MM.1S (cell line): ENCODE measurements around the gene PKIG.

Experiments used
- EZH2 ChIP-seq: fragments of 300-600 bp; sonication (generic); optimal IDR thresholded peaks from 2 replicates; pipeline ENCODE3; 2017; ENCODE audit warnings: low read depth, mild to moderate bottlenecking, antibody characterized with exemption, low read length, mixed read lengths
- EZH2phosphoT487 ChIP-seq: fragments of 300-600 bp; sonication (generic); IDR thresholded peaks from 2 replicates; pipeline ENCODE4 v1.6.1; 2018; ENCODE audit warnings: antibody characterized with exemption, low read length
- TF ChIP-seq, protein P1 (sequence below): fragments of 300-600 bp; sonication (generic); IDR thresholded peaks from 2 replicates; pipeline ENCODE4 v1.5.1; 2016; ENCODE audit warnings: antibody characterized with exemption, low read length, mixed read lengths

DNA sequence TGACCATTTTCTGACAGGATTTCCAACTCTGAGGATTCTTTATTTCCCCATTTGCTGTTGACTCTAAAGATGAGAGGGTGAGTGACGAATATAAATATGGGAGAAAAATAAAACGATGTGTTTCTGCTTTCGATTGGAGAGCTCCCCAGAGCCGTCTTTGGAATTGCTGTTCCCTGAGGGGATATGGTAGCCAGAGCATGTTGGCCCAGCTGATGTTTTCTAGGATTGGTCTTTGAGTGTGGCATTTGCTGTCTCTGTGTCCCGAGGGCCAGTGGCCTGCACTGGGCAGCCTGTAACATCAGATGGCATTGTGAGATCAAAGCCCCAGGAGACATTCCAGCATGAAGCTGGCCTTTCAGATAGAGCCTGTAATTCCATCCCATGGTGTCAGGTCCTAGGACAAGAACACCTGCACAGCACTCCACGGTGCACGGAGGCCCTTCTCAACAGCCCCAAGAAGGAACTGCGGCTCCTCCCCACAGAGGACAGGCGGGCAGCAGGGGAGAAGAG is 26.7 kb downstream of the PKIG start:
- TF ChIP-seq, protein P1, sequence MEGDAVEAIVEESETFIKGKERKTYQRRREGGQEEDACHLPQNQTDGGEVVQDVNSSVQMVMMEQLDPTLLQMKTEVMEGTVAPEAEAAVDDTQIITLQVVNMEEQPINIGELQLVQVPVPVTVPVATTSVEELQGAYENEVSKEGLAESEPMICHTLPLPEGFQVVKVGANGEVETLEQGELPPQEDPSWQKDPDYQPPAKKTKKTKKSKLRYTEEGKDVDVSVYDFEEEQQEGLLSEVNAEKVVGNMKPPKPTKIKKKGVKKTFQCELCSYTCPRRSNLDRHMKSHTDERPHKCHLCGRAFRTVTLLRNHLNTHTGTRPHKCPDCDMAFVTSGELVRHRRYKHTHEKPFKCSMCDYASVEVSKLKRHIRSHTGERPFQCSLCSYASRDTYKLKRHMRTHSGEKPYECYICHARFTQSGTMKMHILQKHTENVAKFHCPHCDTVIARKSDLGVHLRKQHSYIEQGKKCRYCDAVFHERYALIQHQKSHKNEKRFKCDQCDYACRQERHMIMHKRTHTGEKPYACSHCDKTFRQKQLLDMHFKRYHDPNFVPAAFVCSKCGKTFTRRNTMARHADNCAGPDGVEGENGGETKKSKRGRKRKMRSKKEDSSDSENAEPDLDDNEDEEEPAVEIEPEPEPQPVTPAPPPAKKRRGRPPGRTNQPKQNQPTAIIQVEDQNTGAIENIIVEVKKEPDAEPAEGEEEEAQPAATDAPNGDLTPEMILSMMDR = no peak
- TF ChIP-seq EZH2 (no peak), EZH2phosphoT487 (no peak)
